ENCODE measurements around the gene SLC51A. TPM values are rescaled to one million over a fixed set of nuclear protein-coding genes. Genes with fewer than 3 reads are reported as not detected.

Gene SLC51A
- total and polyA plus RNA-seq, 2 of the 8 experiments (the other 6 are each of a cell fraction or from before 2014, with no cell fraction given): 6.3 to 9.8 TPM

GRCh38 chr3:196175722-196176121 is 40.6 kb upstream of the SLC51A start (continued):
- no peak for TF ChIP-seq CHD7 (IDR thresholded peaks at IDR 0.05; ENCODE audit: insufficient replicate concordance, low read length)
- TF ChIP-seq POLR2A (IDR thresholded peaks at IDR 0.05; ENCODE audit: control extremely low read depth in 1 of 2, low read depth in 2 of 2, low read length in 2 of 2): no peak
- TF ChIP-seq CBX5 (IDR thresholded peaks at IDR 0.05; ENCODE audit: low read depth, low read length): no peak
- no peak for TF ChIP-seq SIRT6 (IDR thresholded peaks at IDR 0.05; ENCODE audit: low read length)
- TF ChIP-seq TEAD4 (IDR thresholded peaks at IDR 0.05; ENCODE audit: low read depth, low read length): no peak
- no peak for TF ChIP-seq BACH1 (IDR thresholded peaks at IDR 0.05; ENCODE audit: low read length)
- TF ChIP-seq SP4 (IDR thresholded peaks at IDR 0.05; ENCODE audit: low read length): no peak
